ENCODE results near the gene FRAS1. TPM values are rescaled to one million over a fixed set of nuclear protein-coding genes. Genes with fewer than 3 reads are reported as not detected.
A peak's percentile ranks its signal among the peaks of the same experiment; 100 is the strongest.

FRAS1 gene
- total RNA-seq, 1 donor from 2014 or later: 28.4 TPM

DNA sequence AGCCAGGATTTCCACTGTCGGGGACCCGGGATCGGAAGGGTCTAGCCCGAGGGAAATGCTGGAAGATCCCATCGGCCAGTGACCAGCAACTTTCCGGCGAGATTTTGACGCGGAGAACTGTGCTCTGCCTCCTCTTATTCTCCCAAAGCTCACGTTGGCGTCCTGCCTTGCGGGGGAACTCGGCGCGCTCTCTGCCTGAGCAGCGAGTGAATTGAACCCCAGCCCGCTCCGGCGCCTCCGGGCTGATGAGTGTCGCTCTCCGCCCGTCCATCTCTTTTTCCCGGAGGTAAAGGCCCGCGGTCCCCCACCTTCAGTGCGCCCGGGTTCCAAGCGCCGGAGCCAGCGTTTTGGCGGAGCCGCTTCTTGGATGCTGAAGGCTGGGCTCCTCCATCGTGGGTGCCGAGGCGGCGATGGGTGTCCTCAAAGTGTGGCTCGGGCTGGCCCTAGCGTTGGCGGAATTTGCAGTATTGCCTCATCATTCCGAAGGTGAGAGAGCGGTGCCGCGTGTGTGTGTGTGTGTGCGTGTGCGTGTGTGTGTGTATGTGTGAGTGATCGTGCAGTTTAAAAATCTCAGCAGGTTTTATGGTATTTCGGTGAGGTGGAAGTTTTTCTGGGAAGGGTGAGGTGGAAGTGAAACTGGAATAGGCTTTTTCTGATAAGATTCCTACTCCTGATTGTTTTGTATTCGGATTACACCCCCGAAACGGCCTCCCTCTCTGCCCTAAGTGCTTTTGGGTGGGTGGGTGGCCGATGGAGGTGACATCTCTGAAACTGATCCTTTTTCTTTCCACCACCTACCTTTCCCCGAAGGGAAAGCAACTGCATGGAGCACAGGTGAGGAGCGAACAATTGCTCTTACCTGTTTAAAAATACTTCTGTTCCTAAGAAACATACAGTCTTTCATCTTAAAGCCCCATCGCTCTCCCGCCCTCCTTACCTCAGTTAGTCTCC, 752 bp downstream of the FRAS1 start:
- Histone ChIP-seq H3K27me3 (ENCODE audit: control insufficient read depth, insufficient read depth, low read length) (no peaks in the 10 kb centered on the region), H3K36me3 (ENCODE audit: control insufficient read depth, insufficient read depth, low read length) (no peaks in the 10 kb centered on the region), H3K4me3 (ENCODE audit: low read depth, low read length) (peak overlapping the region; percentile 49)
- TF ChIP-seq, protein P1, sequence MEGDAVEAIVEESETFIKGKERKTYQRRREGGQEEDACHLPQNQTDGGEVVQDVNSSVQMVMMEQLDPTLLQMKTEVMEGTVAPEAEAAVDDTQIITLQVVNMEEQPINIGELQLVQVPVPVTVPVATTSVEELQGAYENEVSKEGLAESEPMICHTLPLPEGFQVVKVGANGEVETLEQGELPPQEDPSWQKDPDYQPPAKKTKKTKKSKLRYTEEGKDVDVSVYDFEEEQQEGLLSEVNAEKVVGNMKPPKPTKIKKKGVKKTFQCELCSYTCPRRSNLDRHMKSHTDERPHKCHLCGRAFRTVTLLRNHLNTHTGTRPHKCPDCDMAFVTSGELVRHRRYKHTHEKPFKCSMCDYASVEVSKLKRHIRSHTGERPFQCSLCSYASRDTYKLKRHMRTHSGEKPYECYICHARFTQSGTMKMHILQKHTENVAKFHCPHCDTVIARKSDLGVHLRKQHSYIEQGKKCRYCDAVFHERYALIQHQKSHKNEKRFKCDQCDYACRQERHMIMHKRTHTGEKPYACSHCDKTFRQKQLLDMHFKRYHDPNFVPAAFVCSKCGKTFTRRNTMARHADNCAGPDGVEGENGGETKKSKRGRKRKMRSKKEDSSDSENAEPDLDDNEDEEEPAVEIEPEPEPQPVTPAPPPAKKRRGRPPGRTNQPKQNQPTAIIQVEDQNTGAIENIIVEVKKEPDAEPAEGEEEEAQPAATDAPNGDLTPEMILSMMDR (IDR thresholded peaks at IDR 0.05; ENCODE audit: insufficient read depth, low read length, poor library complexity, severe bottlenecking): no peak
- no peak for DNase-seq (ENCODE audit: low read depth)

DNA sequence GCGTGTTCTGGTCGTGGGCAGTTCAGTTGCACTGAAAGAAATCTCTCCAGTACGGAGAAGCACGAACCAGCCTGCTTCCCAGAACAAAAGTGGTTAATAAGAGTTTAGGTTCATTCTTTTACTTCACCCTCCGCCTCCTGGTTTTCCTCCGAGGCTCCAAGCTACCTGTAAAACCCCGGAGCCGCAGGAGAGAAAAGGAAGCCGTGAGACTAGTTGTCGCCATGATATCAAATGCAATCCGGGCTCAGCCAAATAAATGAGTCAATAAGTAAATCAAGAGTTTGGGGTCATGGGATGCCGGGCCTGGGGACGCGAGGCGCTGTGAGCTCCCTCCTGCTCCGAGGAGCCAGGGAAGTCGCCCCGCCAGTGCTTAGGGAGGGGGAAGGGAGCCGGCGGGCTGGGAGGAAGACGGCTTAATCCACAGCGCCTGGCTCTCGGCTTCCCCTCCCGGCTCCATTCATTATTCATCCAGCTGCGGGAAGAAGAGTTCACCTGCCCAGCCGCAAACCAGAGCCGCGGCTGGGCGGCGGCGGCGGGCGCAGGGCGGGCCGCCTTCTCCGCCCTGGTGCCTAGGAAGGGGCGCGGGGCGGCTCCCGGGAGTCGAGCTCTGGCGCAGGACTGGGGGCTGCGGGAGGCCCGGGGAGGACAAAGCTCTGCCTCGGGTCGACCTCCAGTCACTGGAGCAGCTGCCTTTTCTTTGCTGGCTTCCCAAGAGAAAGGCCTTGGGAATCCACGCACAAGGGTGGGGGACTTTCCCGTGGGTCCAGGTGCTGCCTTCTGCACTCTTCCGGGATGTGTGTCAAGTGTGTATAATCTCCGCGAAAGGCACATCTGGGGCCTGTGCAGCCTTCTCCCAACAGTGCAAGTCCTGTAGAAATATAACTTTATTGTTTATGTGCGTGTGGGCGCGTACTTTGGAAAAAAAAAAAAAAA, 1.7 kb downstream of the FRAS1 start:
- no peak for DNase-seq (ENCODE audit: low read depth)
- H3K27me3 ChIP-seq (ENCODE audit: control insufficient read depth, insufficient read depth, low read length): no peaks in the 10 kb centered on the region

GRCh38 chr4:78059524-78059889, 2.4 kb downstream of the FRAS1 start:
- H3K27me3 ChIP-seq (ENCODE audit: control insufficient read depth, insufficient read depth, low read length): no peaks in the 10 kb centered on the region
- no peaks in the 10 kb centered on the region for H3K36me3 ChIP-seq (ENCODE audit: control insufficient read depth, insufficient read depth, low read length)
- H3K4me3 ChIP-seq (ENCODE audit: low read depth, low read length): peak overlapping the region; percentile 49
- TF ChIP-seq, protein P1 (IDR thresholded peaks at IDR 0.05; ENCODE audit: insufficient read depth, low read length, poor library complexity, severe bottlenecking): peak; percentile 85
- DNase-seq (ENCODE audit: low read depth): peak; percentile 57

More for the DNA sequence above, 1.7 kb downstream of the FRAS1 start:
- Histone ChIP-seq H3K4me3 (ENCODE audit: low read depth, low read length) (peak overlapping the region; percentile 49), H3K36me3 (ENCODE audit: control insufficient read depth, insufficient read depth, low read length) (no peaks in the 10 kb centered on the region)
- TF ChIP-seq, protein P1 (IDR thresholded peaks at IDR 0.05; ENCODE audit: insufficient read depth, low read length, poor library complexity, severe bottlenecking): no peak

DNA sequence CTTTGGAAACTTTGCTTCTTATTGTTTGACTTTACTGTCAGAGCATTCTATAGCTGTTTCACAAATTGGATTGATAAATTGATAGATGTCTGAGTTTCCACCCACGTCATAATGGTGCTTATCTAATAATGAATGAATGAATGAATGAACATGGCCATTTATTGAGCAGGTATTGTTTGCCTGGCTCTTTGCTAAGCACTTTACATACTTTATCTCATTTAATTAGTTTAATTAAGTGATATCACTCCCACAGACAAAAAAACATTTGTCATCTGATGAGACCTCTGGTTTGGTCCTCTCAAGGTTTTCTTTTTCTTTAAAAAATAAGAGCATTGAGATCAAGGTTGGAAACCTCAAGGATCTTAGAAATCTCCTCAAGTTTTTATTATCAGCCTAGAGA, 2.8 kb downstream of the FRAS1 start:
- TF ChIP-seq, protein P1 (IDR thresholded peaks at IDR 0.05; ENCODE audit: insufficient read depth, low read length, poor library complexity, severe bottlenecking): no peak
- H3K36me3 ChIP-seq (ENCODE audit: control insufficient read depth, insufficient read depth, low read length): no peaks in the 10 kb centered on the region
- H3K4me3 ChIP-seq (ENCODE audit: low read depth, low read length): no peak overlapping the region
- no peaks in the 10 kb centered on the region for H3K27me3 ChIP-seq (ENCODE audit: control insufficient read depth, insufficient read depth, low read length)
- DNase-seq (ENCODE audit: low read depth): no peak

GRCh38 chr4:78061939-78062570, 4.9 kb downstream of the FRAS1 start:
- TF ChIP-seq, protein P1 (IDR thresholded peaks at IDR 0.05; ENCODE audit: insufficient read depth, low read length, poor library complexity, severe bottlenecking): no peak
- Histone ChIP-seq H3K27me3 (ENCODE audit: control insufficient read depth, insufficient read depth, low read length) (no peaks in the 10 kb centered on the region), H3K4me3 (ENCODE audit: low read depth, low read length) (no peak overlapping the region), H3K36me3 (ENCODE audit: control insufficient read depth, insufficient read depth, low read length) (no peaks in the 10 kb centered on the region)
- DNase-seq (ENCODE audit: low read depth): no peak
